GM21737 (cell line): ENCODE measurements around the gene KRTAP16-1.
"Not testable (repeated sequence)": the region's sequence is repeated elsewhere in the genome, so short reads cannot be mapped to it uniquely, and the experiment has no call there.

Source experiments
- ATAC-seq: cut with Tn5 transposase; IDR thresholded peaks from one replicate; pipeline ENCODE4 v1.9.1; 2021; ENCODE audit warnings: mild to moderate bottlenecking, moderate library complexity; ENCODE audit not compliant: unreplicated experiment

The KRTAP16-1 gene, protein sequence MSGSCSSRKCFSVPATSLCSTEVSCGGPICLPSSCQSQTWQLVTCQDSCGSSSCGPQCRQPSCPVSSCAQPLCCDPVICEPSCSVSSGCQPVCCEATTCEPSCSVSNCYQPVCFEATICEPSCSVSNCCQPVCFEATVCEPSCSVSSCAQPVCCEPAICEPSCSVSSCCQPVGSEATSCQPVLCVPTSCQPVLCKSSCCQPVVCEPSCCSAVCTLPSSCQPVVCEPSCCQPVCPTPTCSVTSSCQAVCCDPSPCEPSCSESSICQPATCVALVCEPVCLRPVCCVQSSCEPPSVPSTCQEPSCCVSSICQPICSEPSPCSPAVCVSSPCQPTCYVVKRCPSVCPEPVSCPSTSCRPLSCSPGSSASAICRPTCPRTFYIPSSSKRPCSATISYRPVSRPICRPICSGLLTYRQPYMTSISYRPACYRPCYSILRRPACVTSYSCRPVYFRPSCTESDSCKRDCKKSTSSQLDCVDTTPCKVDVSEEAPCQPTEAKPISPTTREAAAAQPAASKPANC

DNA sequence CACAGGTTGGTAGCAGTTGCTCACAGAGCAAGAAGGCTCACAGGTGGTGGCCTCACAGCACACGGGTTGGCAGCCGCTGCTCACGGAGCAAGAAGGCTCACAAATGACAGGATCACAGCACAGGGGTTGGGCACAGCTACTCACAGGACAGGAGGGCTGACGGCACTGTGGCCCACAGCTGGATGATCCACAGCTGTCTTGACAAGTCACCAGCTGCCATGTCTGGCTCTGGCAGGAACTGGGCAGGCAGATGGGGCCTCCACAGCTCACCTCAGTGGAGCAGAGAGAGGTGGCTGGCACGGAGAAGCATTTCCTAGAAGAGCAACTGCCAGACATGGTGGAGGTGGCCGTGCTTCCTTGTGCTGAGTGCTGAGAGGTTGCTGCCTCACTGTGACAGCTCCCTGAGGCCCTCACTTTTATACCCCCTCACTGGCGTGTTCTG is at the start of gene KRTAP16-1:
KRTAP16-1 (minus strand) TSS at position 392 of the 442 bp plus-strand sequence; CDS start at position 336, 56 bp downstream.
- no peak for ATAC-seq

GRCh38 chr17:41354536-41354935 is 45.4 kb upstream of the KRTAP16-1 start:
- no peak for ATAC-seq

DNA sequence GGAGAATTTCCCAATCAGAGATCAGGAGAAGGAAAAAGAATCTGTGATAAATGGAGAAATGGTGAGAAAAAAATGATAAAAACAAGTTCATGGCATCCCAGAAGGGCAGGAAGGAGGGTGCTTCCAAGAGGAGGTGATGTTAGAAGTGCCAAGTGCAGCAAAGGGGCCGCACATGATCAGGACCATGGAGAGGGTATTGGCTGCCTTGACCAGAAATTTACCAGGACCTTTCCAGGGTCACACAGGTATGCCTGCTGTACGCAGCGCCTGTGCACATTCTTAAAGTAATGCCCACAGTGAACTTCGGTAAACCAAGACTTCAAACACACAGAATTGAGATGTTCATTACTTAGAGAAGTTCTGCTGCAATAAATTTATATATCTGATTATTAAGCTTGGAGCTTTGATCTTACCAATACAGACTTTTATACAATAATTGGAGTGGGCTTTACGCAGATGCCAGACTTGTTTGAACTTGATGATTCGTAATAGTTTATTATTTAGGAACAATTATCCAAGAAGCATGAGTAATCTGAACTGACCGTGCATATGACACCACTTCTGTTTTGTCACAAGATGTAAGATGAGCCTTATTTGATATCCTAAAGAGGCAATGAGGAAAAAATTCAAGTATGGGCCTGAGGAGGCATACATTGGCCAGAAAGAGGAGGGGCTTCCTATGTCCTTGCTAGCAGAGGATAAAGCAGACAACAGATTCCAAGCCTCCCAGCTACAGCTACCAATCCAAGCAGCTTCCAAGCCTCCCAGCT is 43.7 kb upstream of the KRTAP16-1 start:
- no peak for ATAC-seq

DNA sequence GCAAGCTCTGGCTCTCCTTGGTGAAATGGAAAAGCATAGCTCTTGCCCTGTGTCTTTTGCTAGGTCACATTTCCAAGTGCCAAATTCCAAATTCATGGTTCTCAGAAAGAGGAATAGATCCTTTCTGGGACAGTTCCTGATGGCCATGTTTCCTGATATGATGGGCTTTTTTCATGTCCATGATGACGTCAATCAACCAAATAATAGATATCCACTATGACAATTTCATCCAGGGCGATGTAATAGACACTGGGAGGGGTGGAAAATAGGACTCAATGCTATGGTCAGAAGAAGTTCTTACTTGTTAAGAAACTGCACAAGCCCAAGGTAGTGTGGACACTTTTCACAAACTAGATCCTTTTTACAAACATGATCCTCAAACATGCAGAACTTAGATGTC is 42.1 kb upstream of the KRTAP16-1 start:
- ATAC-seq, result no peak

DNA sequence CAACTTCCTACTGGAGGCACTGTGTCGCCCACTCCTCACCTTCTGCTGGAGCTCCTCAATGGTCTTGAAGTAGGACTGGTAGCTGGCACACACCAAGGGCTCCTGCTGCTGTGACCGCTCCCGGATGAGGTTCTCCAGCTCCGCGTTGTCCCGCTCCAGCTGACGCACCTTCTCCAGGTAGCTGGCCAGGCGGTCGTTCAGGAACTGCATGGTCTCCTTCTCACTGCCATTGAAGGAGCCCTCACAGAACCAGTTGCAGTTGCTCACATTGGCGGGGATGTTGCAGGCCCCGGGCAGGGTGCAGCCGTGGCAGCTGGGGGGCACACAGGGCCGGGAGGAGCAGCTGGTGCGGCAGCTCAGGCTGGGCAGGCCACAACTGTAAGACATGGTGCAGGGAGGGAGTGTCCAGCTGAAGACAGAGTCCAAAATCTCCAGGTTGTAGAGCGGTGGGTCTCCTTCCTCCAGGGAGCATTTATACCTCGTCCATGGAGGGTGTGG is 41.3 kb upstream of the KRTAP16-1 start, which contains the start of gene KRT33A:
KRT33A (minus strand) TSS at position 448 of the 498 bp plus-strand sequence; CDS start at position 387, 61 bp downstream.
- not testable (repeated sequence) for ATAC-seq

DNA sequence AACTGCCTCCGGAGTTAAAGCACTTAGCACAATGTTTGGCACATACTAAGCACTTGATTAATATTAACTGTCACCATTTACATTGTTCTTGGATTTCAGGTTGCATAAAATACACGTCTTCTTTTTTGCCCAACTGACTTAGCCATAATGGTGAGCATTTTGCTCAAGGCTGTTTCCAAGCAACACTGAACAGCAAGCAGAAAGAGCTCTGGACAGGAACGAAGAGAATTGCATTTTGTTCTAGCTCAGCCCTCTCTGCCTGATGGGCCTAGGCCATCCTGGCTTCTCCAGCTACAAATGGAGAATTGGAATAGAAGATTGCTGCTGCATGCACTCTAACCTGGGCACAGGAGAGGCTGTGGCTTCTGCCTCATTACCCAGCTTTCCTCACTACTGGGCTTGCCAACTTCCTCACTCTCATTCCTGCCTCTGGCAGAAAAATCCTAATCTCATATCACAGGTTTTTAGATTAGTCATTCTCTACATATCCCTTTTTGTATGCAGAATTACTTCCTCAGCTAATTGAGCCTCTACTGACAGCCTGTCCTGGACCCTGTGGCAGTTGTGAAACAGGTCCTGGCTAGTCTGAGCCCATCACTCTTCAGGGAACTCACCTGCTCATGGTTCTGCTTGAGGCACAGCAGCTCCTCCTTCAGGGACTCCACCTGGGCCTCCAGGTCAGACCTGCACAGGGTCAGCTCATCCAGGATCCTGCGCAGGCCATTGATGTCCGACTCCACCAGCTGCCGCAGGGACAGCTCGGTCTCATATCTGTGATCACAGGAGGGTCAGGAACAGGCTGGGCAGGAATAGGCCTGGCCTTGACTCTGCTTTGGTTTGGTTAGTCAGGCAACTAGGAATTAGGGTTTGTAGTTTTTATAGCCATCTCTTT is 39.0 kb upstream of the KRTAP16-1 start:
- ATAC-seq, result no peak

GRCh38 chr17:41346421-41346820 is 37.3 kb upstream of the KRTAP16-1 start:
- not testable (repeated sequence) for ATAC-seq

- ATAC-seq, result no peak
These were observed 36.9 kb upstream of the KRTAP16-1 start for GRCh38 chr17:41345992-41346391.

DNA sequence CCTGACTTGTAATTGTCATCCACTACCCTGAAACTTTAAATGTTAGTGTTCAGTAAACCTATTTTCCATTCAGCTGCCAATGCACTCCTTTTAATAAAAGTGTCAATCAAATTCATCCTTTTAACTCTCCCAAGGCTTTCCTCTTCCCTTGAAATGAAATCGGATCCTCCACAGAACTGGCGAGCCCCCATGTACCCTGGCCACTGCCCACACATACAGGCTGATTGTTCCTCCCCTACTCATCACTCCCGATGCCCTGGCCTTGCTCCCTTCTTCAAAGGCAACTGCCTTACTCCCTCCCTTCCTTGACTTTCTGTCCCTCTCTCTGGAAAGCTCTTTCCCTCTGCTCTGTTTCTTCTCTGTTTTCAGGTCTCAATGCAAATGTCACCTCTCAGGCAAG is 33.9 kb upstream of the KRTAP16-1 start:
- no peak for ATAC-seq

DNA sequence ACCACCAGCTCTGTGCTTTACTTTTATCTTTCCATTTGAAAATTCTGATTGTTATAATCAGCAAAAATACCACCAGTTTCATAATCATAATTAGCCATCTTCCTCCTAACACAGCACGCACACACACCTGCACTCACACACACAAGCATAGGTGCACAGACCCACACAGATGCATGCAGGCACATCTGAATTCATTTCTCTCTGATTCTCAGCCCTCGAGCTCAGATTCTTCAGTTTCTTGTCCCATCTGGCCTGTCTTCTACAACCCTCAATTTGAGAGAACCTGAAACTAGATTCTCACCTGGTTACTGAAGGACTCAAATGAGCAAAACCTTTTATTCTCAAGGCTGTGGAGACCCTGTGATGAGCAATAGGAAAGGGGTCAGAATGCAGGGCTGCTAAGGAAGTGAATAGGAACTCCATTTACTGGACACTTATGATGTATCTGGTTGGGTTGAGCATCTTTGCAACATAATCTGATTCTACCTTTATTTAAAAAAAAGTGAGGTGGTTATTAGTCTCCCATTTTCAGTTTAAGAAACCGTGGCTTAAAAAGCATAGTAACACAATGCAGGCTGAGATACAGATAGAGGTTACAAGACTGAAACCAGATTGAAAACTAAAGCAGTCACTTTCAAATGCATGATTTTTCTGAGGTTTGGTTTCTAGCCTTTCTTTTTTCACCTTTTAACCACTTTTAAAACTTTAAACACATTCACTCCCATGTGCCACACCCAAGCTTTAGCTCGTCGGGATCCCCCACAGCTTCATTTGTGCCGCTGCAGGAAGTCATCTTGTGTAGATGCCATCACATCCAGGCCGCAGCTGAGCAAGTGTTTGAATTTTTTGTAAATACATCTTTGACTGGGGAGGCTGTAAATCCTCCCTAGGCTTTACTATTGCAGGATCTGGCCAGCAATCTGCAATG is 32.1 kb upstream of the KRTAP16-1 start:
- ATAC-seq, result no peak

DNA sequence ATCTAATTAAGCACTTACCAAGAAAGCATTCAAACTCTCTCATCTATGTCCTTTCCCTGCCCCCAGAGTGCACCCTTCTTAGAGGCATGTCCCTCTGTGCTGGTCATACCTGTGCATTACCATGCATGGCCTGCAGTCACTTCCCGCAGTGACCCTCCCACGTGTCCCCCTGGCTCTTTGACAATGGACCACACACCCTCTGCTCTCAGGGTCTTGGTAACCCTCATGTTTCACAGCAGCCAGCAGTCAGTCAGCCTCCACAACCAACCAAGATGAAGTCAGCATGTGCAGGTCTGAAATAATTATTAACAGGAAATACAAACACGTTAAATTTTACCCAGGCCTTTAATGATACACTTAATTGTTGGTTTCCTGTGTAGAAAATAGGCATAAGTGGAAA is 31.4 kb upstream of the KRTAP16-1 start:
- no peak for ATAC-seq

DNA sequence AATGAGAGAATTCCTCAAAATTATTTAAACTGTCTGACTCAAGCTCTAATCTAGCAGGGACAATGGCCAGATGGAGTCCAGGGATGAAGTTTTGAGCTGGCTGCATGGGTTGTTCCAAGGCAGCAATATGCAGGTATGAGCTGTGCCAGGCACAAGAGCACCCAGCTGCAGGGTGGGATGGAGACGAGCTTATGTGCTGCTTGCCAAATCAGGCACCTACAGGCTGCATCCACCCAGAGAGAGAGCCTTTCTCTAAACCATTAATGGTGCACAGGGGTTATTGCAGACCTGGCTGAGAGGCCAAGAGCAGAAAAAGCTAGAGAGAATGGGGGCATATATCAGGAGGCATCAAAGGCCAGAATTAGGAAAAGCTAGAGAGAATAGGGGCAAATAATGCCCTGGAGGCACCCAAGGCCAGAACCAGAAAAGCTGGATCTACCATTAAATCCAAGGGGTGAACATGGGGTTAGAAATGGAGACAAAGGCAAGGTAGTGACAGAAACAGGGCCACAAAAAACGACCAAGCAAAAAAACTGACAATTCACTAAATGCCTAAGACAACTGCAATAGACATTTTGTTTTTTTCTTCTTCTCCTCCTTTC is 30.6 kb upstream of the KRTAP16-1 start:
- no peak for ATAC-seq

- peak; percentile 34 for ATAC-seq
These were observed 29.9 kb upstream of the KRTAP16-1 start for GRCh38 chr17:41338961-41339485.

GRCh38 chr17:41335747-41336146 is 26.6 kb upstream of the KRTAP16-1 start:
- no peak for ATAC-seq

- no peak for ATAC-seq
These were observed 25.5 kb upstream of the KRTAP16-1 start for GRCh38 chr17:41334385-41335305.

- ATAC-seq, result no peak
These were observed 24.7 kb upstream of the KRTAP16-1 start for GRCh38 chr17:41333836-41334235.

- no peak for ATAC-seq
These were observed 24.0 kb upstream of the KRTAP16-1 start for GRCh38 chr17:41333098-41333497.

- ATAC-seq, result no peak
These were observed 23.1 kb upstream of the KRTAP16-1 start for GRCh38 chr17:41332239-41332638.
